NK-92 (cell line): Measurements from ENCODE around the gene BRSK2.

Source experiments
- DNase-seq: peaks from one replicate; lab custom pipeline; 2025; ENCODE audit not compliant: unreplicated experiment; lab: John Stamatoyannopoulos, UW

BRSK2 gene

DNA sequence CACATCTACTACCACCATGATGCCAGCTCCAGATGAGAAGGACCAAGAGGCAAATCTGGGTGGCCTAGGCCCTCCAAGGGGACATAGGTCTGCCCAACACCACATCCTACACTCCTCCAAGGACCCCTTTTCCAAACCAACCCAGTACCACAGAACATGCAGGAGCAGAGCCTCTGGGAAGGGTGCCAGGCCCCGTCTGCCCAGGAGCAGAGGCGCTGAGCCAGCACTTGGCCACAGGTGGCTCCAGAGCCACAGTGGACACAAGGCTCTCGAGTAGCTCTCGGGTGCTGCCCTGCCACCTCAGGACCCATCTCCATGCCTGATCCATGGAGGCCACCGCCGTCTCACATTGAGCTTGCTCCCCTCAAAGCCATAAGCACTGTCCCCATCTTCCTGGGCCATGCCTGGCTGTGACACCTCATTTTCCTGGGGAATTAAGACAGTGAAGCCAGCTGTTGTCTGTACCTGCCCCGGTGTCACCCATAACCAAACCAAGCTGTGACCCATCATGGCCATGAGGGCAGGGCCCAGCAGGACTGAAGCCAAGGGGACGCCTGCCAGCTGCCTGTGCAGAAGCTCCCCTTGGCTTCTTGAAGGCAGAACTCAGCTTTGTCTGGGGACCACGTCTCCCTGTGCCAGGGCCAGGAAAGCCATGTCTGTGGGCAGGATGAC is 89.4 kb downstream of the BRSK2 start:
- DNase-seq, result no peak

DNA sequence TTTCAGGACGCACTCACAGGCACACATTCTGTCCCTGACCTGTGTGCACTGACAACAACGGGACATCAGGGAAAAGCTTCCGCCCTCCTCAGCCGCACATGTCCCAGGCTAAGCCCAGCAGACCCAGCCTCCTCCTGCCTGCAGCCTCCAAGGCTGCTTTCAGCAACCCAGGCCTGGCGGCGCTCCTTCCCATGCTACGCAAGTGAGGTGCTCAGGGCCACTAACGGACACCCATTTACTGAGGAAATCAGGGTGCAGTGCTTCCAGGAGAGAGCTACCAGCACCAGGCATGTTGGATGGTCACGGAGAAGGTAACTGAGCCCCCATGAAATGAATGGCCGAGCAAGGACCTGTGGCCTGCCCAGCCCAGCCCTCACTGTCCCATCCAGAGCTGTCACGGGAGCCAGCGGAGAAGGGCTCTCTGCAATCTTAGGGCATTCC is 90.0 kb downstream of the BRSK2 start:
- no peak for DNase-seq

DNA sequence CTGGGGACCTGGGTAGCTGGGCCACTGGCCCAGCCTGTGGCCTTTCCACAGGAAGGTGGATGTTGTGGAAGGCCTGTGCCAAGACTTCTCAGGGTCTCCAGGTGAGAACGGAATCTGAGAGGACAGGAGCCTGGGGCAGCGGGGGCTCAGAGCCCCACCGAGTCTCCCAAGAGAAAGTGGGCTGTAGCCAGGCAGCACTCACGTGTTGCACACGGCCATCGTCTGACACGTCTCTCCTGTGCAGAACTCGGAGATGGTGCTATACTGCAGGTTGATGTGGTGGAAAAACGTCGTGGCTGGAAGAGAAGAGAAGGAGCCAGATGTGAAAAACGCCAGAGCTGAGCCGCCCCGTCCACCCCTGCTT is 90.4 kb downstream of the BRSK2 start:
- no peak for DNase-seq

GRCh38 chr11:1480555-1481482 is 91.1 kb downstream of the BRSK2 start:
- DNase-seq, result no peak

DNA sequence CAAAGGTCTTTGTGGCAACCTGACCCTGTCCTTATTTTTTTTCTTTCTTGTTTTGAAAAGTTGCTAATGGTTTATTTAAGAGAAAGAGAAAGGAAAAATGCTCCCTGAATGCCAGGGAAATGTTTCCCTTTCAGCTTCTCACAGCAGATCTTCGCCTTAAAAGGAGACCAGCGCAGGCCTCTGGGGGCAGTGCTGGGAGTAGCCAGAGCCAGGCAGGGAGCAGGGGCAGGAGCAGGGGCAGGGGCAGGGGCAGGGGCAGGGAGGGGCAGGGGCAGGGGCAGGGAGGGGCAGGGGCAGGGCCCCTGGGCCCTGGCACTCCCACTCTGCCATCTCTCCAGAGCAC is 91.7 kb downstream of the BRSK2 start:
- no peak for DNase-seq

DNA sequence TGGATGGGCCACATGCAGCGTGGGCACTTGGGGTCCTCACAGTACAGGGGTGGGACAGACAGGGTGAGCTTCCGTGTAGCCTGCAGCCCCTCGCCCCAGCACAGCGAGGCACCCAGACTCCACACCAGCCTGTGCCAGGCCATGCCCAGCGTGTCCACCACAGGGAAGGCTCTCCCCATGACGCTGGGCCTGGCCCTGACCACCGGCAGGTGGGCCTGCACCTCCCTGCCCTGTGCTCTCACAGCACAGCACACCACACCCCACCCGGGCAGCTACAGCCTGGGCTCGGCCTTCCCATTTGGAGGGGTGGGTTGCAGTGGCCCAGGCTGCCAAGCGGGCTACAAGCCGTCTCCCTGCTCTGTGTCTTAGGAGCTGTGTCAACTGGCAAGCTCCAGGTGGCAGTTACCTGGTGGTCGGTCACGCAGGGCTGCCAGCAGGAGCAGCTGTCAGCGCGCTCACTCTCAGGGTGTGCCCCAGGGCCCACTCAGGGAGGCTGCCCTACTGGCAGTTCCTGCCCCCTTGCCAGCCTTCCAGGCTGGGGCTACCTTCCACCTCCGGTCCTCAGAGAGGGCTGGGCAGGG is 92.2 kb downstream of the BRSK2 start:
- DNase-seq, result no peak

DNA sequence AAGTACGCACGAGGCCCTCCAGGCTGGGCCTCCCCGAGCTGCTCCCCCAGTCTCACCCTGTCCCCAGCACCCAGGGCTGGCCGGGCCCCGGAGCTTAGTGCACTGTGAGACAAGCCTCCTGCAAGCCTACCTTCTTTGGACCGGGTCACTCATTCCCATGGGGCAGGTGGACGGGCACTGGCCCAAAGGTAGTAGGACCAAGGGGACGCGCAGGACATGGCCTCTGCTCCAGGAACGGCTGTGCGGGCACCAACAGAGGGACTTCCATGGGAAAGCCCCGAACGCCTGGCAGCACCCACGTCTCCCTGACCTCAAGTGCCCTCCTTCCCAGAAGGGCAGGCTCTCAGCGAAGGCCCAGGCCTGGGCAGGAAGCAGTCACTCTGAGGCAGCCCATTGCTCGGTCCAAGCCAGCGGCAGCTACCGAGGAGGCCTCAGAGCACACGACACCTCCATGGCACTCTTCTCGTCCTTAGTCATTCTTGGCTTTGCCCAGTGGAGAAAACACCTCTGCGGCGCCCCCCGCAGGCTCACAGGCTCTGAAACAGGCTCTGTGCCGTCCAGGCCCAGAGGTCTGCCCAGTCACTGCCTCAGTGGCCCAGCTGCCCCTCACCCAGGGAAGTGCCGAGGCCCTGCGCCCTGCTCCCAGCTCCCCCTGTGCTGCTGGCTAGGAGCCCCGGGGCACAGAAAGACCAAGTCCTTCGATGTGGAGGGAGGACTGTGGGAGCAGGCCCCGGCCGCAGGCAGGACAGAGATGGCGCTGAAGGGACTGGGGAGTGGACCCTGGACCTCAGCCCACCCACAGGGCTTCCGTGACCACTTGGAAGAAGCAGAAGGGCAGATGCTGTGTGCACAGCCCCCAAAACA is 93.1 kb downstream of the BRSK2 start:
- no peak for DNase-seq

GRCh38 chr11:1483445-1483961 is 93.8 kb downstream of the BRSK2 start:
- DNase-seq, result no peak

DNA sequence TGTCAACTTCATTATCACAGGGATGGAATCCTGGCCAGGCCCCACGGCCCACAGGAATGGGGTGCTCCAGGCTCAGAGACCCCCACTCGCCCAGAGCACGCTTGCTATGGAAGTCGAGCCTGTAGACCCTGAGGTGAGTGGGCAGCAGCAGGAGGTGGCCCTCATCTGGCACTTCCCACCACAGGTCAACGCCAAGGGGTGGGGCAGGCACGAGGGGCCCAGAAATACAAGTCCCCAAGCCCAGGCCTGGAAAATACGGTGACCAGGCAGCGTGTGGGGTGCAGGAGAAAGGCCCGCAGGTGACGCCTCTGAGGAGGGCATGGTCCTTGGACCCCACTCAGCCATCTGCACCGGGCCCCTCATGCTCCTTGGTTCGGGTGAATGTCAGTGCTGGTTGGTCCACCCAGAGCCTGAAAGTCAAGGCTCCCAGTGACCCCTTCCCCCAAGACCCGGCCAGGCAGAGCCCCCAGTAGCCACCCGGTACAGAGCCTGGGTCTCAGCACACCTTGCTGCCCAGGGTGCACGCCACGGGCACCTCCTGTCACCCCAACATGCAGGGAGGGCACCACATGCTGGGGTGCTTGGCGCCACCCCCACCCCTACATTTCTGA is 94.4 kb downstream of the BRSK2 start:
- no peak for DNase-seq

- no peak for DNase-seq
Measured at GRCh38 chr11:1484695-1485503, 95.2 kb downstream of the BRSK2 start.

GRCh38 chr11:1485504-1485885 is 95.8 kb downstream of the BRSK2 start:
- no peak for DNase-seq

GRCh38 chr11:1486054-1486825 is 96.5 kb downstream of the BRSK2 start, which contains the start of gene MOB2:
MOB2 (minus strand) TSS chr11:1486779; CDS start chr11:1486556, 223 bp downstream.
- no peak for DNase-seq

- DNase-seq, result no peak
Measured at GRCh38 chr11:1487091-1487850, 97.5 kb downstream of the BRSK2 start.

DNA sequence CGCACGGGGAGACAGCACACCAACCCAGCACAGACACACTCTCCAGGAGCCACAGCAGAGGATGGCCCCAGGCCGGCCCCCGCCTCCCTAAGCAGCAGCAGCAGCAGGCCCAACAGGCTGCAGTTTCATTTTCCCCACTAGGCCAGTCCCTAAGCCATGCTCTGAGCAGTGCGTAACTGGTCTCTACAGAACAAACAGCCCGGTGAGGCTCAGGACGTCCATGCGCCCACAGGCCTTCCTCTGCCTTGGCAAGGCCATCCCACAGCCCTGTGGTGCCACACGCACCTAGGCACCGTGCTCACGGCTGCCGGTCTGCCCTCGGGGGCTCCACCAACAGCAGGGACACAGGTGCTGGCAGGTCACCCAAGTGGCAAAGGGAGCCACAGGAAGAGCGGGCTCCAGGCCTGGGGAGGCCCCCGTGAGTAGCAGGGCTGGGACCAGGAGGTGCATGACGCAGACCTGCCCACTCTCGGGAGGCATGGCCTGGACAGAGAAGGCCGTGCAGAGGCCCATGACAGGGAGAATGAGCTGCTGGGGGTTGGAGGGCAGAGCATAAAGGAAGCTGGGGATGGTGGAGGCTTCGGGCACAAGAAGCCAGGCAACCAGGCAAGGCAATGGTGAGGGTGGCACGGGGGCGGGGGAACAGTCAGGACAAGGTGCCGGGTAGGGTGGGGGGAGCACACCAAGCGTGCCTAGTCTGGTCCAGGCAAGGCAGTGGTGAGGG is 98.3 kb downstream of the BRSK2 start:
- no peak for DNase-seq

DNA sequence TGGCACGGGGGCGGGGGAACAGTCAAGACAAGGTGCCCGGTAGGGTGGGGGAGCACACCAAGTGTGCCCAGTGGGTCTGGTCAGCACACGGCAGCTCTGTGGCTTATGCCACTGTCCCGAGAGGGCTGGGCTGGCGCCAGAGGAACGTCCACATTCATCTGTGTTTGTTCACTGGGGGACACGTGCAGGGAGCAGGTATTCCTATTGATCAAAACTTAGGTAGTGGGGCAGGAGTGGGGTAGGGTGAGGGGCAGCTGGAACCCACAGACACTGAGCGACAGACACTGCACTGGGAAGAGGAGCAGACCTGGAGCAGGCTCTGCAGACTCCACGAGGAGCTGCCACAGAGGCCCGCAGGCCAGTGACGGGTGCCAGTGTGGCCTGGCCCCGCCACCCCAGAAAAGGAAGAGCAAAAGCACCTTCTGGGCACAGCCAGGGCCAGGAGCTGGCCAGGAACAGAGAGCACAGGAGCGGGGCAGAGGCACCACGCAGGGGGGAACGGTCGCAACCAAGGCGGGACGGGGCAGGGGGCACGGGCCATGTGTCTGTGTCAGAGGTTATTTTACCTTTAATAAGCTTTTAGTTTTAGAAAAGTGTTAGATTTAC is 98.9 kb downstream of the BRSK2 start:
- no peak for DNase-seq

DNA sequence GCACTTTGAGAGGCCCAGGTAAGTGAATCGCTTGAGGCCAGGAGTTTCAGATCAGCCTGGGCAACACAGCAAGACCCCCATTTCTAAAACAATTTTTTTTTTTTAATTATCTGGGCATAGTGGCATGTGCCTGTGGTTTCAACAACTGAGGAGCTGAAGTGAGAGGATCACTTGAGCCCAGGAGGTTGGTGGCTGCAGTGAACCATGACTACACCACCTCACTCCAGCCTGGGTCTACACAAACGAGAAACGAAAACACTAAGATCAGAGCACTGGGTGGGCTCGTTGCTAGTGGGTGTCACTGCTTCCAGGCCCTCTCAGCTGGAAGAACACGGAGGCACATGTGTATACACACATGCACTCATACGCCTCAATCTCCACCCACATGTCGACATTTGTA is 100.9 kb downstream of the BRSK2 start:
- no peak for DNase-seq

- DNase-seq, result no peak
Measured at GRCh38 chr11:1491379-1491778, 101.6 kb downstream of the BRSK2 start.
